Suppressor macrophage treated with lipopolysaccharide for 1 hour (primary cell): Measurements from ENCODE around the gene EZH1.
"Not testable (repeated sequence)": the region's sequence is repeated elsewhere in the genome, so short reads cannot be mapped to it uniquely, and the experiment has no call there.

Experiments used
- DNase-seq, 3 donors: peaks; one replicate each; pipeline ENCODE4 v3.0.0-alpha.2; 2020 to 2022

The EZH1 gene

DNA sequence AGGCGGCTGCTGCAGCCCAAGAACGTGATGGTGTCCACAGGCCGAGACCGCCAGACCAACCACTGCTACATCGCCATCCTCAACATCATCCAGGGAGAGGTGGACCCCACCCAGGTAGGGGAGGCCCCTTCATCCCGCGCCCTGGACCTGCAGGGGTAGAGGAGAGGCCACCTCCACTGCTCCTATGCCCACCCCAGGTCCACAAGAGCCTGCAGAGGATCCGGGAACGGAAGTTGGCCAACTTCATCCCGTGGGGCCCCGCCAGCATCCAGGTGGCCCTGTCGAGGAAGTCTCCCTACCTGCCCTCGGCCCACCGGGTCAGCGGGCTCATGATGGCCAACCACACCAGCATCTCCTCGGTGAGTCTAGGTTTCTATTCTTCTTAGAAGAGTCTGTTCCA is 78.7 kb downstream of the EZH1 start:
- DNase-seq = not testable (repeated sequence)

DNA sequence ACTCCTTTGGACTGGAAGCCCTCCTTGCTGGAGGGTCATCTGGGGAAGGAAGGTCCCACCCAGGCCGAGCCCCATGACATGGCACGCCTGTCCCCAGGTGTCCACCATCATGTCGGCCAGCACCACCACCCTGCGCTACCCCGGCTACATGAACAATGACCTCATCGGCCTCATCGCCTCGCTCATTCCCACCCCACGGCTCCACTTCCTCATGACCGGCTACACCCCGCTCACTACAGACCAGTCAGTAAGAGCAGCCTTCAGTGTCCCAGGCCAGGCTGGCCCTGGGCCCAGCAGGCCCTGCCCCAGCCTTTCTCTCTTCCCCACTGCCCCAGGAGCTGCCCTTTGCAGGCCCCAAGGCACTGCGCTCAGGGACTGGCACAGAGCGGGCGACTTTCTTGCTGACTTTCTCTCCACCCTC is 79.2 kb downstream of the EZH1 start:
- DNase-seq = no peak

DNA sequence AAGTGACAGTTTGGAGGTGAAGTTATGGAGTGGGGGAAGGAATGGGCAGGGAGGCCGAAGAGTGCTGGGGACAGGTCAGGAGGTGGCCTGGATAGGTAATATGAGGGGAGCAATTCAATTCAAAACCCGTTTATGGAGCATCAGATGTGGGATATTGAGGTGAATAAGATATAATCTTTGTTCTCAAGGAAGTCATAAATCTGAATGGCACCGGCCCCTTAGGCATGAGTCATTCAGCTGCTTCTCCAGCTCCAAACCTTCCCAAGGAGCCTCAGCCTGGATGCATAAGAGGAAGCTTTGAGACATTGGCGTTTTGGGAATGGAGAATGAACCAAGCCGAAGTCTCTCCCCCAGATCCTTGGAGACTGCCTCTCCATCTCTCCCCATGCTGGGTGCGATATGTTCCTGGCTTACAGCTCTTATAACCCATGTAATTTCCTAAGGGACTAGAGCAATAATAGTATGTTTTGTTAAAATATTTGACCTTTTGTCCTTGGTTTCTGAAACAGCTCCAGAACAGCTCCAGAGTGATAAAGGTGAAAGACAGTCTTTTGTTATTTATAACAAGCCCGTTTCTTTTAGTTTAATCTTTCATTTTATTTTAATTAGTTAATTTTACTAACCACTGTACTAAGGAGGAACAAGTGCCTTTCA is 84.0 kb downstream of the EZH1 start:
- DNase-seq = no peak

DNA sequence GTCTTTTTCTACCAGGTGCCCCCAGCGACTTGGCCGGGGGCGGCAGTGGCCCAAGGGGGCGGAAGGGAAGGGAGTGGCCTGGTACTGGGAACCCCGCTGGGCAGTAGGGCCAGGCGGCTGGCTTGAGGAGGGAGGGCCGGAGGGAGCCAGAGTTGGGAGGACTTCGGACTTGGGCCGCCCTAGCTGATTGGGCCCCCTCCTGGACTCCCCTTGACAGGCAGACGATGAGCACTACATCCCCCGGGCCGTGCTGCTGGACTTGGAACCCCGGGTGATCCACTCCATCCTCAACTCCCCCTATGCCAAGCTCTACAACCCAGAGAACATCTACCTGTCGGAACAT is 84.9 kb downstream of the EZH1 start:
- DNase-seq = not testable (repeated sequence)

DNA sequence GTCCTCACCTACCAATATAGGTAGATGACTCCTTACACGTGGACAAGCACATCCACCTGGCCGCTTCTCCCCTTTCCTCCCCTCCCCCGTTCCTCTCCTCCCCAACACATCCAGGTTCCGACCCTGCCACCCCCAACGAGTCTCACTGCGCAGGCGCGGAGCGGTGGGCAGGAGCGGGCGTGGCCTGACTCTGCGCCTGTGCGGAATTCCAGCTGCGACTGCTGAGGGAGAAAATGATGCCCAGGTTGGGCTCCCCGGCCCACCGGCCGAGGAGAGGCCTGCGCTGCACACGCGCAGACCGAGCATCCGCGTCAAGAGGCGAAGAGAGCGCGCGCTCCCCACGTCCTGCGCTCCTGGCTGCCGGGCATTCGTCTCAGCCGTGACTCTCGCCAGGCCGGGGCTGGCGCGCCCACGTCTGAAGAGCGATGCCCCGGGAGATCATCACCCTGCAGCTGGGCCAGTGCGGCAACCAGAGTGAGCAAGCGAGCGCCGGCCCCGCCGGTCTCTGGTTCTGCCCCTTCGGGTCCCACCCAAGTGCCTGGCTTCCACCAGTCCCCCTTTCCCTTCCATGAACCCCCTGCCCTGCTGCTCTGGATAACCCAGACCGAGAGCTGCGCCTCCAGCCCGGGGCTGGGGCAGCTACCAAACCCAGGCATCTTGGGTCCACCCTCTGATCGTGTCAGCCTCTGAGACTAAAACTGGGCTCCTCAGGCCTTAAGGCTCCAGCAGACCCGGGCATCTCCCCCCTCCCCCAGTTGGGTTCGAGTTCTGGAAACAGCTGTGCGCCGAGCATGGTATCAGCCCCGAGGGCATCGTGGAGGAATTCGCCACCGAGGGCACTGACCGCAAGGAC is 85.5 kb downstream of the EZH1 start, which contains the start of gene TUBG2:
TUBG2 (plus strand) TSS at position 206 of the 853 bp plus-strand sequence; CDS start at position 426, 220 bp downstream.
- DNase-seq = peak; percentile 83 to 91 (median 85)

DNA sequence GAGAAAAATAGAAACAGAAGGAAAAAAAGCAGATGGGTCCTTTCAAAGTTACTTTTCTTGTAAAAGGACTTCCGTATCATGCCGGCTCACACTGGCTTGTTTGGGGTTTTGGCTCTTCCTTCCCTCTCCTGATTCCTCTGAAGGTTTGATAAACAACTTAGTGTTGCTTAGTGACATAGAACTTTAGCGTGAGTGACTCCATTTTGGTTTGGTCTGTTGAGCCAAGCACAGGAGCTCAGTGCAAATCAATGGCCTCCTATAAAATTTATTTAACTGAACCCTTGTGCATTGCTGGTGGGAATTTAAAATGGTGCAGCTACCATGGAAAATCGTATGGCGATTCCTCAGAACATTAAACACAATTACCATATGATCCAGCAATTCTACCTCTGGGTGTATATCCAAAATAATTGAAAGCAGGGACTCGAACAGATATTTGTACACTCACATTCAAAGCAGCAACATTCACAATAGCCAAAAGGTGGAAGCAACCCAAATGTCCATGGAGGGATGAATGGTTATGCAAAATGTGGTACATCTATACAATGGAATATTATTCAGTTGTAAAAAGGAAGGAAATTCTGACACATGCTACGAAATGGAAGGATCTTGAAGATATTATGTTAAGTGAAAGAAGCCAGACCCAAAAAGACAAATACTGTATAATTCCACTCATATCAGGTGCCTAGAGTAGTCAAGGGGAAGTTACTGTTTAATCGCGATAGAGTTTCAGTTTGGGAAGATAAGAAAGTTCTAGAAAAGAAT is 86.8 kb downstream of the EZH1 start:
- no peak for DNase-seq

DNA sequence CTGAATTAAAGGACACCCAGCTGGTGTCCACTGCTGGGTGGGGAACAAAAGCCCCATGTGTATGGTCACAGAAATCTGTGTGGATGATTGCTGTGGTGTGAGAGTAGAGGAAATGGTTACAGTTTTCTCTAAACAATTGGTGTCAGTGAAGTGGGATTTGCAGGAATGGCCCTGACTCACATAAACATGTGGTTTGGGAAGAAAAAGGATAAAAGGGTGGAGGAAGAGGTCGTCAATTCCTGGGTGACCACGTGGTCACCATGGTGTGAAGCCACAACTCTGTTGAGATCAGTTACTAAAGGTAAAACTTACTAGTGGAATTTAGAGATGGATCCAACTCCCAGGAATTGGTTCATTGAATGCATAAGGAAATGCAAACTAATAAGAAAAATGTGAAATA is 89.3 kb downstream of the EZH1 start:
- DNase-seq = no peak

DNA sequence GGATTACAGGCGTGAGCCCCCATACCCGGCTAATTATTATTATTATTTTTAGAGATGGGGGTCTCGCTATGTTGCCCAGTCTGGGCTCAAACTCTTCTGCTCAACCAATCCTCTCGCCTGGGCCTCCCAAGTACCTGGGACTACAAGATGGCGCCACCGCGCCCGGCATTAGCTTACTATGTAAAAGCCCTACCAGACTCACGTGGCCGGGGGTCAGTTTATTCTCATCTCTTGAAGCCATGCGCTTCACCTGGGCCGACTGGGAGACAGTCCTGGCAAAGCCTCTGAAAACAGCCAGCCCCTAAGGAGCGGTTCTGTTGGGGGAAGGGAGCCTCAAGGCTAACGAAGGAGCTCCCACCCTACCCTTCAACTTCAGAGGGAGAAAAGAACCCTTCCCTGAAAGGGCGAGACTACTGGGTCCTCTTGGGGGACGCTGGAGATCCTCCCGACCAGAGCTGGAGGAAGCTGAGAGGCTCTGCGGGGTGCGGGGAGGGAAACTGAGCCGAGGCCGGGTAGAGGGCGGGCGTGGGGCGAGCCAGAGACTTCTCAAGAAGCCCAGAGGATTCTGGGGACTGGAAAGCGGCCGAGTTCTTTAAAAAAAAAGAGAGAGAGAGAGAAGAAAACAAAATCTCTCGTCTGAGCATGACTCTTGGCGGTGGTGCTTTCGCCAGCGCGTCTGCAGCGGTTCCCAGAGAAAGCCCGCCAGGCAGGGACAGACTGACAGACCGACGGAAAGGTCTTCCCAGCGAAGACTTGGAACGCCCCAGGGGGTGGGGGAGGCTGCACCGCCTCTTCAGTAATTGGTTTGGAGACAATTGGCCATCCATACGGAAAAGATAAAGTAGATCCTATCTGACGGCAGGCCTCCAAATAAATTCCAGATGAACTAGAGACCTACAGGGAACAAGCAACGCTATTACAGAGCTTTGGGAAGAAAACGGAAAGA is 91.4 kb downstream of the EZH1 start:
- DNase-seq = peak in 1 of 3 donors; percentile 19

DNA sequence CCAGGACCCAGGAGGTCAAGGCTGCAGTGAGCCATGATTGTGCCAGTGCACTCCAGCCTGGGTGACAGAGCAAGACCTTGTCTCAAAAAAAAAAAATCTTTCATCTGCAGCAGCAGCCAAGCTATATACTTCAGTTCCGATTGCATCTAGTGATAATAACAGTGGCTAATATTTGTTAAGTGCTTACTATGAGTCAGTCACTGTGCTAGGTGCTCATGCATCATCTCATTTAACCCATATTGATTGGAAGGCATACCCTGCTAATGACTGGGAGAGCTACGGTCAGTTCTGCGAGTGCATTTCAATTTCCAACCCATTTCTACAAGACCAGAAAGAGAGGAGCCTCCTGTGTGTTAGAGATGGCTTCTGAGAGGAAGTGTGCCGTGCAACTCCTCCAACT is 93.4 kb downstream of the EZH1 start:
- DNase-seq = no peak
